Ureter (tissue), 1 donor: ENCODE data around the gene PET100. TPM values are rescaled to one million over a fixed set of nuclear protein-coding genes. Genes with fewer than 3 reads are reported as not detected.
A peak's percentile ranks its signal among the peaks of the same experiment; 100 is the strongest.
"Not testable (repeated sequence)": the region's sequence is repeated elsewhere in the genome, so short reads cannot be mapped to it uniquely, and the experiment has no call there.

Experiments
- DNase-seq: peaks from one replicate; pipeline ENCODE4 v3.0.0-alpha.2; 2020; ENCODE audit warnings: low spot score
- total RNA-seq: library from RNA; stranded (reverse); gene quantifications from one replicate; pipeline ENCODE4 v1.2.4, GENCODE V29; 2023
- donor health status: DM: yes; HTN: yes; CAD: no.

Gene PET100
- total RNA-seq, 1 donor from 2014 or later = 66.7 TPM

- DNase-seq = no peak
Observed at GRCh38 chr19:7633698-7634097, 4.1 kb downstream of the PET100 start, which contains the start of gene PCP2. Gene PCP2 (minus strand): TSS chr19:7633719. CDS start chr19:7633457, 262 bp downstream.

DNA sequence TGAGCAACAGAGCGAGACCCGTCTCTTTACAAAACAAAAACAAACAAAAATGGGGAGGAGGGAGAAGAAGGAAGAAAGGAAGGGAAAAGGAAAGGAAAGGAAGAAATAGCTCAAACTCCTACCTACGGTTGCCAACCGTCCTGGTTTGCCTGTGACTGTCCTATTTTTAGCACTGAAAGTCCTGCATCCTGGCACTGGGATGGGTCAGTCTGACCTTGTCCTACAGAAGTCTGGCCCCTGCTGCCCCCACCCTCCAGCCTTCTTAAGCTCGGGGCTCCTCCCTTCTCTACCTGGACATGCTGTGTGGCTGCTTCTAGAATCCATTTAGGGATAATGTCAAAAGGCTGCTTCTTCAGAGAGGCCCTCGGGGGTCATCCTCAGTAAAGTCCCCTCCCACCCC lies 6.1 kb downstream of the PET100 start:
- DNase-seq = no peak

GRCh38 chr19:7636317-7636690 lies 6.7 kb downstream of the PET100 start:
- DNase-seq = no peak

- DNase-seq = peak; percentile 86
Observed at GRCh38 chr19:7636691-7637373, 7.2 kb downstream of the PET100 start, which contains the start of gene STXBP2. Gene STXBP2 (plus strand): TSS chr19:7637110. CDS start chr19:7637150, 40 bp downstream.

GRCh38 chr19:7637374-7638256 lies 8.0 kb downstream of the PET100 start:
- no peak for DNase-seq

DNA sequence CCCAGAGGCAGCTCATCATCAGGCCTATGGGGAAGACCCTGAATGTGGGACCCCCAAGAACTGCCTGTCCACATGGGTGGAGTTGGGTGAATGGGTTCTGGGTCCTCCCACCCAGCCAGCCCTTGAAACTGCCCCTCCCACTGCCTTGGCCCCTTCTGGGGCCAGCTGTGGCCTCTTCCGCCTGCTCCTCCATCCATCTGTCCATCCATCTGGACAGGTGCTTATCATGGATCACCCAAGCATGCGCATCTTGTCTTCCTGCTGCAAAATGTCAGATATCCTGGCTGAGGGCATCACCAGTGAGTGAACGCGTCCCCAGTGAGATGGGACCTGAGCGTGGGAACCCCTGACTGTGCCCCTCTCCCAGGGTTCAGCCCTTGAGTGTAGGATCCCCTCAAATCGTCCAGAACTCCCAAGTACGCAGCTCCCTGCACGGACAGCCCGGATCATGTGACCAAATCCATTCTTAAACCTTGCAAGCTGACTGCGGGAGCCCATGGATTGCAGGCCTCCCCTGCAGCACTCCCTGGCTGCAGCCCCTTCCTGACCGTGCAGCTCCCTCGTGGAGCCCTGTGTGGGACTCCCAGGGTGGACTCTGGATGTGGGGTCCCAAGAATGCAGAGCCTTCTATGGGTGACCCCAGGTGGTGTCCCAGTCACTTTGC lies 9.3 kb downstream of the PET100 start:
- DNase-seq = no peak

DNA sequence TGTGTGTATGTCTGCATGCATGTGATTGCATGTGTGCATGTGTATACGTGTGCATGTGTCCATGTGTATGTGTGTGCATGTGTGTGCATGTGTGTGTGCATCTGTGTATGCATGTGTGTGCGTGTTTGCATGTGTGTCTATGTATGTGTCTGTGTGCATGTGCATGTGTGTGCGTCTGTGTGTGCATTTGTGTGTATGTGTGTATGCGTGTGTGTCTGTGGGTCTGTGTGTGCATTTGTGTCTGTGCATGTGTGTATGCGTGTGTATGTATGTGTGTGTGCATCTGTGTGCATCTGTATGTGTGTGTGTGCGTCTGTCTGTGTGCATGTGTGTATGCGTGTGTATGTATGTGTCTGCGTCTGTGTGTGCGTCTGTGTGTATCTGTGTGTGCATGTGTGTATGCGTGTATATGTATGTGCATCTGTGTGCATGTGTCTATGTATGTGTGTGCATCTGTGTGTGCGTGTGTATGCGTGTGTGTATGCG lies 10.3 kb downstream of the PET100 start:
- DNase-seq = no peak

- no peak for DNase-seq
Observed at GRCh38 chr19:7640803-7641202, 11.2 kb downstream of the PET100 start.

GRCh38 chr19:7641290-7642276 lies 12.0 kb downstream of the PET100 start:
- DNase-seq = no peak

DNA sequence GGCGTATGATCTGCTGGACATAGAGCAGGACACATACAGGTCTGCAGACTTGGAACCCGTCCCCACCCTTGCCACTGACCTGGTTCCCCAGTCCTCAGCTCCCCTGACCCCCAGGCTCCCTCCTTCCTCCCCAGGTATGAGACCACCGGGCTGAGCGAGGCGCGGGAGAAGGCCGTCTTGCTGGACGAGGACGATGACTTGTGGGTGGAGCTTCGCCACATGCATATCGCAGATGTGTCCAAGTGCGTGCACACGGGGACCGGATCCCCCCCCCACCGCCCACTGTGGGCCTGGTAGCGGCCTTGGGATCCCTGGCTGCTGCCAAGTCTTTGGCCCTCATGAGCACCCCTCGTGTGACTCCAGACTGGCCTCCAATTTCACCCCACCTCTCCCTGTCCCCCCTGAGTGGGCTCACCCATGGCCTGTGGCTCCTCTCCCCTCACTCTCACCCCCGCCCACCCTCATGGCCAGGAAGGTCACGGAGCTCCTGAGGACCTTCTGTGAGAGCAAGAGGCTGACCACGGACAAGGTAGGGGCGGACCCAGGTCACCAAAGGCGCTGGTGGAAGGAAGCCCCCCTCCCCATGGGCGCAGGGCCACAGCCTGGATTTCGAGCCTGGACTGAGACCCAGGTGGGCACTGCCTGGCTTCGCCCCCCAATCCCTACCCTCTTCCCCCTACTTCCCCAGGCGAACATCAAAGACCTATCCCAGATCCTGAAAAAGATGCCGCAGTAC lies 12.9 kb downstream of the PET100 start:
- no peak for DNase-seq

GRCh38 chr19:7643031-7643415 lies 13.4 kb downstream of the PET100 start:
- no peak for DNase-seq

- DNase-seq = not testable (repeated sequence)
Observed at GRCh38 chr19:7643629-7644549, 14.3 kb downstream of the PET100 start.

GRCh38 chr19:7644550-7644877 lies 14.9 kb downstream of the PET100 start:
- no peak for DNase-seq

DNA sequence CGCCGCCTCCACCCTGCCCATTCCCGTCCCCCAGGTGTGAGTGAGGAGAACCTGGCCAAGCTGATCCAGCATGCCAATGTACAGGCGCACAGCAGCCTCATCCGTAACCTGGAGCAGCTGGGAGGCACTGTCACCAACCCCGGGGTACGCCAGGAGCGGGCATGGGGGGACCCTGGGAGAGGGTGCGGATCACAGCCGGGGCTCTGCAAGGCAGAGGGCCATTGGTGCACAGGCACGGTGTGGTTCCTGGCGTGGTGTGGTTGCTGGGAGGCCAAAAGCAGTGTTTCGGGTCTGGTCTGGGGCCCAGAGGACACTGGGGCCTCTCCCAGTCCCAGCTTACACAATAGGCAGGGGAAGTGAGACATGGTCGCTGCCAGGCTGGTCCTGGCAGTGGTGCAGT lies 15.6 kb downstream of the PET100 start:
- no peak for DNase-seq

GRCh38 chr19:7645656-7646425 lies 16.2 kb downstream of the PET100 start:
- DNase-seq = no peak

DNA sequence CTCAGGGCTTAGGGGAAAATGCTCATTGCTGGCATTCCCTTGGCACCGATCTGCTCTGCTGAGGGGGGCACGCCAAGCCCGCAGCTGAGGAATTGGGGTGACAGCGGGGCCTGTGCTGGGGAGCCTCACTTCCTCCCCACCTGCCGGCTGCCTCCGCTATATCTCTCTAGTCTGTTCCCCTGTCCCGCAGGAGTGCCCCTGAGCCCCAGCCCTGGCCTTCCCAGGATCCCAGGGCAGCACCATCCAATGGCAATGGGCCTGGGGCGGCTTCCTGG lies 16.8 kb downstream of the PET100 start:
- DNase-seq = no peak

GRCh38 chr19:7647156-7647555 lies 17.6 kb downstream of the PET100 start:
- no peak for DNase-seq

GRCh38 chr19:7648265-7649014 lies 18.8 kb downstream of the PET100 start:
- no peak for DNase-seq
